ENCODE data around the gene MPIG6B.
A peak's percentile ranks its signal among the peaks of the same experiment; 100 is the strongest.

Gene MPIG6B

GRCh38 chr6:31737991-31738979 is 15.1 kb downstream of the MPIG6B start:
- peak; percentile 59 for DNase-seq (ENCODE audit: low read depth)

- peak; percentile 93 for DNase-seq (ENCODE audit: low read depth)
These were observed 16.6 kb downstream of the MPIG6B start, which contains the start of gene MSH5 for GRCh38 chr6:31739639-31740396. TSS of gene MSH5 (plus strand) at chr6:31740005. CDS start at chr6:31740467, 462 bp downstream.

GRCh38 chr6:31740397-31741223 is 17.4 kb downstream of the MPIG6B start:
- no peak for DNase-seq (ENCODE audit: low read depth)

GRCh38 chr6:31741815-31742214 is 18.6 kb downstream of the MPIG6B start:
- DNase-seq (ENCODE audit: low read depth) = no peak

GRCh38 chr6:31742894-31743293 is 19.7 kb downstream of the MPIG6B start:
- no peak for DNase-seq (ENCODE audit: low read depth)

GRCh38 chr6:31744422-31744821 is 21.2 kb downstream of the MPIG6B start:
- no peak for DNase-seq (ENCODE audit: low read depth)

GRCh38 chr6:31749301-31750036 is 26.3 kb downstream of the MPIG6B start:
- no peak for DNase-seq (ENCODE audit: low read depth)

- no peak for DNase-seq (ENCODE audit: low read depth)
These were observed 27.3 kb downstream of the MPIG6B start for GRCh38 chr6:31750411-31751022.

GRCh38 chr6:31752739-31753319 is 29.7 kb downstream of the MPIG6B start:
- no peak for DNase-seq (ENCODE audit: low read depth)

- DNase-seq (ENCODE audit: low read depth) = no peak
These were observed 35.1 kb downstream of the MPIG6B start for GRCh38 chr6:31758281-31758680.

GRCh38 chr6:31760790-31761189 is 37.6 kb downstream of the MPIG6B start:
- DNase-seq (ENCODE audit: low read depth) = no peak

GRCh38 chr6:31761343-31761742 is 38.2 kb downstream of the MPIG6B start:
- DNase-seq (ENCODE audit: low read depth) = no peak

GRCh38 chr6:31762356-31762755 is 39.2 kb downstream of the MPIG6B start, which contains the start of gene SAPCD1:
TSS of gene SAPCD1 (plus strand) at chr6:31762656. CDS start at chr6:31763055, 399 bp downstream.
- DNase-seq (ENCODE audit: low read depth) = no peak

GRCh38 chr6:31762878-31763618 is 39.9 kb downstream of the MPIG6B start:
- DNase-seq (ENCODE audit: low read depth) = no peak

GRCh38 chr6:31763619-31763940 is 40.4 kb downstream of the MPIG6B start:
- DNase-seq (ENCODE audit: low read depth) = no peak

- DNase-seq (ENCODE audit: low read depth) = no peak
These were observed 41.0 kb downstream of the MPIG6B start for GRCh38 chr6:31764198-31764597.

GRCh38 chr6:31765559-31765909 is 42.4 kb downstream of the MPIG6B start:
- no peak for DNase-seq (ENCODE audit: low read depth)

GRCh38 chr6:31765910-31766794 is 43.0 kb downstream of the MPIG6B start:
- no peak for DNase-seq (ENCODE audit: low read depth)
